Liver (tissue), 9 donors: ENCODE results near the gene AOAH. TPM values are rescaled to one million over a fixed set of nuclear protein-coding genes. Genes with fewer than 3 reads are reported as not detected.

Source experiments
- DNase-seq: peaks from one replicate; pipeline ENCODE4 v3.0.0-alpha.2; 2017; ENCODE audit warnings: low spot score
- H3K27ac ChIP-seq, 2 donors: one replicate each; pipeline ENCODE4 v1.7.0; 2013; ENCODE audit warnings: inconsistent platforms in 2 of 2, low read length in 2 of 2, control low read depth in 1 of 2, low read depth in 1 of 2, mild to moderate bottlenecking in 1 of 2
- H3K27me3 ChIP-seq, 4 donors: one replicate each; pipeline versions ENCODE4 v1.6.1 to v1.7.0; 2013; ENCODE audit warnings: low read length in 3 of 4, inconsistent platforms in 1 of 4, mild to moderate bottlenecking in 1 of 4, moderate library complexity in 1 of 4; ENCODE audit not compliant: control insufficient read depth in 4 of 4, insufficient read depth in 4 of 4
- H3K36me3 ChIP-seq, 4 donors: one replicate each; pipeline versions ENCODE4 v1.6.1 to v1.7.0; 2013; ENCODE audit warnings: low read length in 3 of 4, mild to moderate bottlenecking in 3 of 4, low read depth in 1 of 4, moderate library complexity in 1 of 4; ENCODE audit not compliant: control insufficient read depth in 4 of 4, insufficient read depth in 3 of 4
- H3K4me1 ChIP-seq, 4 donors: one replicate each; pipeline versions ENCODE4 v1.6.1 to v1.7.0; 2013; ENCODE audit warnings: low read length in 3 of 4, mild to moderate bottlenecking in 3 of 4, moderate library complexity in 1 of 4; ENCODE audit not compliant: control insufficient read depth in 4 of 4, insufficient read depth in 4 of 4
- H3K4me3 ChIP-seq, 3 donors: one replicate each; pipeline versions ENCODE4 v1.6.1 to v1.7.0; 2013; ENCODE audit warnings: low read length in 3 of 3, control low read depth in 1 of 3, low read depth in 1 of 3, mild to moderate bottlenecking in 1 of 3
- H3K9ac ChIP-seq, 2 donors: one replicate each; pipeline ENCODE4 v1.7.0; 2013; ENCODE audit warnings: low read length in 2 of 2, mild to moderate bottlenecking in 2 of 2, moderate library complexity in 2 of 2, control low read depth in 1 of 2, low read depth in 1 of 2
- H3K9me3 ChIP-seq, 4 donors: one replicate each; pipeline versions ENCODE4 v1.6.1 to v1.7.0; 2013; ENCODE audit warnings: low read length in 3 of 4; ENCODE audit not compliant: control insufficient read depth in 4 of 4
- ATF3 ChIP-seq: IDR thresholded peaks from 2 replicates; pipeline ENCODE4 v1.6.1; 2016; ENCODE audit warnings: antibody characterized with exemption
- CTCF ChIP-seq: fragments of 150-350 bp; IDR thresholded peaks from 2 replicates; pipeline ENCODE4 v1.5.1; 2017; ENCODE audit warnings: improper control_type of control experiment, low read depth, low read length; ENCODE audit not compliant: missing input control
- EGR1 ChIP-seq, 2 donors: IDR thresholded peaks; 2 replicates each; pipeline ENCODE4 v1.6.1; 2016 to 2018; ENCODE audit warnings: antibody characterized with exemption in 2 of 2, low read depth in 2 of 2
- FOXA1 ChIP-seq: IDR thresholded peaks from 2 replicates; pipeline ENCODE4 v1.6.1; 2016; ENCODE audit warnings: antibody characterized with exemption
- FOXA2 ChIP-seq: IDR thresholded peaks from 2 replicates; pipeline ENCODE4 v1.6.1; 2016; ENCODE audit warnings: antibody characterized with exemption
- GABPA ChIP-seq, 2 donors: IDR thresholded peaks in 1 of 2; conservative IDR thresholded peaks in 1 of 2; 2 replicates each; pipeline ENCODE4 v1.6.1; 2016; ENCODE audit warnings: antibody characterized with exemption in 2 of 2, mild to moderate bottlenecking in 1 of 2, moderate library complexity in 1 of 2
- HNF4A ChIP-seq, 2 donors: conservative IDR thresholded peaks; 2 replicates each; pipeline ENCODE4 v1.6.1; 2016; ENCODE audit warnings: antibody characterized with exemption in 2 of 2, mild to moderate bottlenecking in 2 of 2
- HNF4G ChIP-seq: IDR thresholded peaks from 2 replicates; pipeline ENCODE4 v1.6.1; 2016; ENCODE audit warnings: antibody characterized with exemption
- JUND ChIP-seq, 2 donors: IDR thresholded peaks; 2 replicates each; pipeline ENCODE4 v1.6.1; 2016; ENCODE audit warnings: antibody characterized with exemption in 2 of 2
- MAX ChIP-seq: IDR thresholded peaks from 2 replicates; pipeline ENCODE4 v1.6.1; 2016; ENCODE audit warnings: antibody characterized with exemption
- NR2F2 ChIP-seq: IDR thresholded peaks from 2 replicates; pipeline ENCODE4 v1.6.1; 2016; ENCODE audit warnings: antibody characterized with exemption
- RAD21 ChIP-seq, 2 donors: IDR thresholded peaks; 2 replicates each; pipeline ENCODE4 v1.6.1; 2016; ENCODE audit warnings: antibody characterized with exemption in 2 of 2, mild to moderate bottlenecking in 2 of 2
- REST ChIP-seq: IDR thresholded peaks from 2 replicates; pipeline ENCODE4 v1.6.1; 2016; ENCODE audit warnings: antibody characterized with exemption, mild to moderate bottlenecking
- RXRA ChIP-seq, 2 donors: IDR thresholded peaks; 2 replicates each; pipeline ENCODE4 v1.6.1; 2017 to 2018; ENCODE audit warnings: antibody characterized with exemption in 2 of 2, mild to moderate bottlenecking in 1 of 2
- SP1 ChIP-seq: IDR thresholded peaks from 2 replicates; pipeline ENCODE4 v1.6.1; 2018; ENCODE audit warnings: antibody characterized with exemption, mild to moderate bottlenecking
- TAF1 ChIP-seq: conservative IDR thresholded peaks from 2 replicates; pipeline ENCODE4 v1.6.1; 2016; ENCODE audit warnings: antibody characterized with exemption, mild to moderate bottlenecking
- YY1 ChIP-seq: IDR thresholded peaks from 2 replicates; pipeline ENCODE4 v1.6.1; 2016; ENCODE audit warnings: antibody characterized with exemption, mild to moderate bottlenecking
- ZBTB33 ChIP-seq: IDR thresholded peaks from 2 replicates; pipeline ENCODE4 v1.6.1; 2016; ENCODE audit warnings: antibody characterized with exemption
- WGBS: extraction: QIAGEN DNeasy Blood & Tissue Kit; methylation state at CpG from one replicate; pipeline ENCODE4 v1.1.7; 2013; 5-methylcytosine and 5-hydroxymethylcytosine counted together
- polyA plus RNA-seq, 2 donors: library from polyadenylated mRNA; stranded (reverse) in 1 of 2; unstranded in 1 of 2; fragments of 200-250 nt in 1 of 2; fragments of >200 nt in 1 of 2; fragmentation: Nextera tagmentation in 1 of 2; extraction: Ambion mirVana in 1 of 2; gene quantifications; one replicate each; pipeline versions ENCODE4 v1.2.1 to v1.2.3, GENCODE V29; 2013 to 2015
- total RNA-seq, 2 donors: library from RNA; depleted of rRNA; stranded (reverse); fragments of >200 nt; gene quantifications; one replicate each; pipeline ENCODE4 v1.2.3, GENCODE V29; 2014
- donor health status: healthy.
- donor health status: healthy.
- donor health status: healthy.
- donor health status: healthy.
- donor health status: healthy.

AOAH gene
- total and polyA plus RNA-seq, 4 donors = 2.4 to 26.7 (median 5.8) TPM

GRCh38 chr7:36758879-36759278 lies 34.6 kb upstream of the AOAH start:
- WGBS = 96% methylated on average over 1 of the region's 1 CpG
- Histone ChIP-seq H3K36me3 (no peaks in the 10 kb centered on the region), H3K4me3 (no peak overlapping the region), H3K27ac (no peak overlapping the region), H3K9me3 (no peaks in the 10 kb centered on the region), H3K4me1 (peaks cover 5 to 17% (median 9%) of the 10 kb centered on the region in 4 donors), H3K27me3 (no peaks in the 10 kb centered on the region), H3K9ac (no peak overlapping the region)
- TF ChIP-seq HNF4G = no peak
- no peak for TF ChIP-seq REST
- TF ChIP-seq ZBTB33 = no peak
- no peak for TF ChIP-seq CTCF
- TF ChIP-seq GABPA (IDR thresholded peaks at IDR 0.05 in 1 of 2, conservative IDR thresholded peaks at IDR 0.05 in 1 of 2) = no peak
- no peak for TF ChIP-seq FOXA2
- TF ChIP-seq RXRA (IDR thresholded peaks at IDR 0.05) = no peak
- TF ChIP-seq NR2F2 = no peak
- no peak for TF ChIP-seq TAF1
- TF ChIP-seq FOXA1 = no peak
- TF ChIP-seq SP1 = no peak
- TF ChIP-seq EGR1 (IDR thresholded peaks at IDR 0.05; ENCODE audit: low read depth in 2 of 2) = no peak
- no peak for TF ChIP-seq JUND (IDR thresholded peaks at IDR 0.05)
- no peak for TF ChIP-seq YY1
- TF ChIP-seq ATF3 = no peak
- no peak for TF ChIP-seq RAD21 (IDR thresholded peaks at IDR 0.05)
- no peak for TF ChIP-seq HNF4A (conservative IDR thresholded peaks at IDR 0.05)
- no peak for TF ChIP-seq MAX
- DNase-seq = no peak
